Activated CD4-positive, alpha-beta memory T cell treated with anti-CD3 and anti-CD28 coated beads, Interleukin-2, amount 10 ng/mL, durations not matched to agents 7 days and 5 days (primary cell): ENCODE measurements around the gene RPL4. TPM values are rescaled to one million over a fixed set of nuclear protein-coding genes. Genes with fewer than 3 reads are reported as not detected.

Experiments
- total RNA-seq, 2 experiments: library from RNA; stranded (reverse); gene quantifications; one replicate each; pipeline ENCODE4 v1.2.3, GENCODE V29; 2021

The RPL4 gene
- total RNA-seq, 2 experiments from 2014 or later = 2,309 to 2,338 TPM

Other genes starting within 250 kb of the RPL4 start
- gene DIS3L, start 211.3 kb downstream of the RPL4 start, total RNA-seq = 10 to 100 TPM; 24.0 to 24.9 TPM
- gene TIPIN, start 148.2 kb downstream of the RPL4 start, total RNA-seq = 10 to 100 TPM; 27.2 to 28.9 TPM
- 10 to 100 TPM; 87.6 to 89.0 TPM for gene MAP2K1, start 117.9 kb downstream of the RPL4 start, total RNA-seq
- gene SNAPC5, start 7.1 kb downstream of the RPL4 start, total RNA-seq = 10 to 100 TPM; 16.7 to 17.2 TPM
- gene ZWILCH, start 471 bp upstream of the RPL4 start, total RNA-seq = 10 to 100 TPM; 28.9 to 30.0 TPM
- gene LCTL, start 61.1 kb upstream of the RPL4 start, total RNA-seq = not detected
- gene SMAD6, start 197.4 kb upstream of the RPL4 start, total RNA-seq = under 1 TPM; 0.53 to 0.58 TPM